HG02623 (cell line): Measurements from ENCODE around the gene OR9G1.
"Not testable (repeated sequence)": the region's sequence is repeated elsewhere in the genome, so short reads cannot be mapped to it uniquely, and the experiment has no call there.

Experiments used
- ATAC-seq: cut with Tn5 transposase; IDR thresholded peaks from one replicate; pipeline ENCODE4 v1.9.1; 2021; ENCODE audit warnings: moderate library complexity; ENCODE audit not compliant: unreplicated experiment

Gene OR9G1, protein sequence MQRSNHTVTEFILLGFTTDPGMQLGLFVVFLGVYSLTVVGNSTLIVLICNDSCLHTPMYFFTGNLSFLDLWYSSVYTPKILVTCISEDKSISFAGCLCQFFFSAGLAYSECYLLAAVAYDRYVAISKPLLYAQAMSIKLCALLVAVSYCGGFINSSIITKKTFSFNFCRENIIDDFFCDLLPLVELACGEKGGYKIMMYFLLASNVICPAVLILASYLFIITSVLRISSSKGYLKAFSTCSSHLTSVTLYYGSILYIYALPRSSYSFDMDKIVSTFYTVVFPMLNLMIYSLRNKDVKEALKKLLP

DNA sequence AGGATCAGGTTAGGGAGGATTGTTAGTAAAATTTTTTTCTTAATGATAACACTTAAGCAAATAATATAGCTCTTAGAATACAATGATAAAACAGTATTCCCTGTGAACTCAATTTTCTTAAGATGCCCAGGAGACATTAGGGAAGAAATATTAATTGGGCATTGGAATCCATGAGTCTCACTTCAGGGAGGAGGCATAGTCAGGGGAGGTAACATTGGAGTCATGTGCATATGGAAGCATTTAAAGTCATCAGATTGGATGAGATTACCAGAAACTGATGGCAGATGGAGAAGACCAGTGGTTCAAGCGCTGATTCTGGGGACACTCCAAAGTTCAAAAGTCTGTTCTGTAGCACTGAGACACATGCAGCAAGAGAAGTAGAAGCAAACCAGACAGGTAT lies at the start of gene OR9G1:
OR9G1 (plus strand) TSS at position 301 of the 400 bp plus-strand sequence. CDS start 1,293 bp downstream, outside the sequence.
- ATAC-seq = no peak

DNA sequence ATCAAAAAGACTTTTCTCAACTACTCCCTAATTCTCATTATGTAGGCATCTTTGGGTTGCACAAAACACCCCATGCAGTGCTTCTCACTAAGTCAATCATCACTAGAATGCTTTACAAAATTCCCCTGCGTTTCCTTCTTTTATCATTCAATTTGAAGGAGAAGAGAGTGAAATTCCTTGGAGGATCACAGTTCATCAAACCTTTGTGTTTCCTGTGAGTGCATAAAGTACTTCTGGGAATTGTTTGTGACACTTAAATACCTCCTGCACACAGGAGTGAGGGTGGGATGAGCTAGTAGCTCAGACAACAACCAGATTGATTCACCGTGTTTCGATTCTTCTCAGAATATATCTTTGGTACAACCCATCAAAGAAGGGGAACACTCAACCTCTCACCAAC lies 39.1 kb upstream of the OR9G1 start:
- no peak for ATAC-seq

DNA sequence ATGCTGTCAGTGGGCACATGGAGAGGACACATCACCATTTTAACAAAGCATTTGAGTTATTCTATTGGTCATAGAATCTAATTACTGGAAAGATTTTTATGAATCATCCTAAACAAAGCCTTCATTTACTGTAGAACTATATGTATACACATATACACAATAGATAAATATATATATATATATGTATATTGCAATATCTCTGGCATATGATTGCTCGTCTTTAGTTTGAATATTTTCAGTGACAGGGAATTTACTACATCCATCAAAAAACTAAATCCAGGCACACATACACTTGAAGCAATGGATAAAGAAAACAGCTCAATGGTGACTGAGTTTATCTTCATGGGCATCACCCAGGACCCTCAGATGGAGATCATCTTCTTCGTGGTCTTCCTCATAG lies 35.5 kb upstream of the OR9G1 start, which contains the start of gene OR5AR1:
OR5AR1 (plus strand) TSS at position 301 of the 400 bp plus-strand sequence; CDS start at position 301, 0 bp downstream.
- no peak for ATAC-seq

DNA sequence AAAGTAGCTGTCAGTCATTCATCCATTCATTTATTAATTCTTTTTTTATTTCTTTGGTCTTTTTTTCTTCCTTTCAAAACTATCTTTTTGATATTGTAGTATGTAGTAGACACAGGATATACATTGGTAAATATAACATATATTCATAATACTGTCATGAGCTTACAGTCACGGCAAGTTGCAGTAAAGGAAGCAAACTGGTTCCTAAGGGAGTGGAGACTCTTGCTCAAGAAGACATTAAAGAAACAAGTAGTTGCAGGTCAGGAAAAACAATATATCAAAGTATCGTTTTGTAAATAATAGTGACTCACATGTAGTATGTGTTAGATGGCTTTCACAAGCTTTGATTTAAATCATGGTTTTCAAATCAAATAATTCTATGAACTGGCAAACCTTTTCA lies 27.9 kb upstream of the OR9G1 start:
- ATAC-seq = no peak

DNA sequence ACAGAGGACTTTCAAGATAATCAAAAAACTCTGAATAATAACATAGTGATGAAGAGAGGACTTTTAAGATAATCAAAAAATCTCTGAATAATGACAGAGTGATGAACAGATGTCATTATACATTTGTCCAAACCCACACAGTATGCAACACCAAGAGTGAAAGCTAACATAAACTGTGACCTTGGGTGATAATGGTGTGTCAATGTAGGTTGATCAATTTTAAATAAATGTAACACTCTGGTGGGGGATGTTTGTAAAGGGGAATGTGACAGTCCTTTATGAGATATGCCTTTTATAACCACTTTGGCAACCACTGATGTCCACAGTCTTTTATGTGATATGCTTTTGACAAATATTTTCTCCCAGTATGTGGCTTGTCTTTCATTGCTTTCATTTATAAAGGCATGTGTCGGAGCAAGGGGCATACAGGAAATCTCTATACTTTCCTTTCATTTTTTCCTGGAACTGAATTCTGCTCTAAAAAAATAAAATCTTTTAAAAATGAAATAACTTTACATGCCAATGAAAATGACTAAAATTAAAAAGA lies 10.3 kb upstream of the OR9G1 start:
- no peak for ATAC-seq

DNA sequence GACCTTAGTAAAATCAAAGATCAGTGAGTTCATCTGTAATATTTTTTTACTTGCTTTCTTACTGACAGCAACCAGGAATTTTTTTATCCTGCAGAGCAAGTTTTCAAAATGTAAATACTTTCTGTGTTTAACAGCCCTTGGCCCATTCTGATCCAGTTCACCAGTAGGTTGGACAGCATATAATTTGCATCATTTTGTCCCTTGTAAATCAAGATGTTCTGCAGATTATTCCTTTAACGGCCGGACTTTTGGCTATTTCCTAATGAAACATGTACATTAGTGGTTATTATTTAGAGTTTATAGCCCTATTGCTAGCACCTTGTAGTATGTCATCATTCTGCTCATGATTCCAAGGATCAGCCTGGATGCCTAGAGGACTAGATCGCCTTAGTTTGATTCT lies 7.7 kb upstream of the OR9G1 start:
- not testable (repeated sequence) for ATAC-seq

DNA sequence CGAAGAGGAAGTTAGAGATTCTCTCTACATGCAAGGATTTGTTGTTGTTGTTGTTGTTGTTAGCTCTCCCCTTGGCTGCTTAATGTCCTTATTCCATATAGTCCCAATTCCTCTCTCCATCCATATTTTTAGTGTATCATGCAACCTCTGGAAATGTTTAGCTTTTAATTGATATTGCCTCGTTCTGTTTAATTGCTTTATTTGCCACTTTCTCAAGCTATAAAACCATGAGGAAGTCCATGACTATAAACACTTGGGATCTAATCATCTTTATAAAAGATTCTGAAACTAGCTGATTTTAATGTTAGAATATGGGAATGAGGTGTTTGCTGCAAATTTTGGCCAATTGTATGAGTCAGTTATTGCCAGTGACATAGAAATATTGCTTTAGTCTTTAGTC lies 5.5 kb upstream of the OR9G1 start:
- ATAC-seq = no peak

DNA sequence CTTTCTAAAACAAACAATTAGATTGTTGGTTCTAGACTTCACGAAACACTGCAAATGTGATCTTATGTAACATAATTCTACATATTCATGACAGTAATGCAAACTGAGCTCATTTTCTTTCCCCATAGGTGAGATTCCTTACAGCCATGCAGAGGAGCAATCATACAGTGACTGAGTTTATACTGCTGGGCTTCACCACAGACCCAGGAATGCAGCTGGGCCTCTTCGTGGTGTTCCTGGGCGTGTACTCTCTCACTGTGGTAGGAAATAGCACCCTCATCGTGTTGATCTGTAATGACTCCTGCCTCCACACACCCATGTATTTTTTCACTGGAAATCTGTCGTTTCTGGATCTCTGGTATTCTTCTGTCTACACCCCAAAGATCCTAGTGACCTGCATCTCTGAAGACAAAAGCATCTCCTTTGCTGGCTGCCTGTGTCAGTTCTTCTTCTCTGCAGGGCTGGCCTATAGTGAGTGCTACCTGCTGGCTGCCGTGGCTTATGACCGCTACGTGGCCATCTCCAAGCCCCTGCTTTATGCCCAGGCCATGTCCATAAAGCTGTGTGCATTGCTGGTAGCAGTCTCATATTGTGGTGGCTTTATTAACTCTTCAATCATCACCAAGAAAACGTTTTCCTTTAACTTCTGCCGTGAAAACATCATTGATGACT lies 1.5 kb downstream of the OR9G1 start:
- ATAC-seq = no peak

DNA sequence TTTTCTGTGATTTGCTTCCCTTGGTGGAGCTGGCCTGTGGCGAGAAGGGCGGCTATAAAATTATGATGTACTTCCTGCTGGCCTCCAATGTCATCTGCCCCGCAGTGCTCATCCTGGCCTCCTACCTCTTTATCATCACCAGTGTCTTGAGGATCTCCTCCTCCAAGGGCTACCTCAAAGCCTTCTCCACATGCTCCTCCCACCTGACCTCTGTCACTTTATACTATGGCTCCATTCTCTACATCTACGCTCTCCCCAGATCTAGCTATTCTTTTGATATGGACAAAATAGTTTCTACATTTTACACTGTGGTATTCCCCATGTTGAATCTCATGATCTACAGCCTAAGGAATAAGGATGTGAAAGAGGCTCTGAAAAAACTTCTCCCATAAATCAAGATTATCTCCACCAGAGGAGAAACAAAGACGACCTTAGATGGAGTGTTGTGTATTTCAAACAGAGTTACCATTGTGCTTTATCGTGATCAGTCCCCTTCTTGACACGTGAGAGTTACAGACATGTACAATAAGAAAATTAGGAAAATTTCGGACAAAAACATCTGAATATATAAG lies 2.1 kb downstream of the OR9G1 start:
- ATAC-seq = no peak

DNA sequence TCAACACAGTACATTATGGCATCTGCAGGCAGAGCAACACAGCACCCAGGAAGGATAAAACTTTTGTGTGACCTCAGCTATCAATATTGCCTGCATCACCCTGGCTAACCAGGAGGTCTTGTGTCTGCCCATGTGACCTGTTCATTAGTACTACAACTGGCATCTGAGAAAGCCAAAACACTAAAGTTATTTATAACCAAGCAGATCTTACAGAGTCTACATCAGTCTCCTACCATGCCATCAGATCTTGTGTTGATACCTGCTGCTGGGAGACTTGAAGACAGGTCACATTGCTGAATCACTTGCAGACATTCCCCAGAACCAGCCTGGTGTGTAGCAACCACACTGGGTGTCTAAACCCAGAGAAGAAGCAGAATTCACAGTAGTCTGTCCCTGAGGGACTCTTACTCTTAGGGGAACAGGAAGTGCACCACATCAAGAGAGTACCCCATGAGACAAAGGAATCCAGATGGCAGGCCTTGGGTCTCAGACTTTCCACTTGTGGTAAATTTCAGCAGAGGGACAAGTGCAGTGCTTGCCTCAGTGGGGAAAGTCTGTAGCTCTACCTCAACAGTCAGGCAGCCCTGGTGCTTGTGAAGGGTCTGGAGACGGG lies 7.0 kb downstream of the OR9G1 start:
- no peak for ATAC-seq

DNA sequence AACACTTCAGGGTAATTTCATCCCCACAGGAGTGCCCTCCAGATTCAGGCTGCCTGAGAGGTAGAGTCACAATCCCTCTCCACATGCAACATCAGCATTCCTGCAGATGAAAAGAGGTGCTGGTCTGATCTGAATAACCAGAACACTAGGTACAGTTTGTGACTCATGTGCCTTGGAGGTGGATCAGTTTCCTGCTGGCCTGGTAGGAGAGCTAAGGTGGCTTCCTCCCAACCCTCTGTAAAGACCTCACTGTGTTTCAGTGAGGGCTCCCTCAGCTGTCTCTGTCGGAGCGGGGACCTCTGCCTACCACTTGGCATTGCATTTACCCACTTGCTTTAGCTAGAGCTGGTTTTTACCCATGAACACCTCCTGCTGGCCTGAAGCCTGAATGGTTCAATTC lies 7.6 kb downstream of the OR9G1 start:
- no peak for ATAC-seq

DNA sequence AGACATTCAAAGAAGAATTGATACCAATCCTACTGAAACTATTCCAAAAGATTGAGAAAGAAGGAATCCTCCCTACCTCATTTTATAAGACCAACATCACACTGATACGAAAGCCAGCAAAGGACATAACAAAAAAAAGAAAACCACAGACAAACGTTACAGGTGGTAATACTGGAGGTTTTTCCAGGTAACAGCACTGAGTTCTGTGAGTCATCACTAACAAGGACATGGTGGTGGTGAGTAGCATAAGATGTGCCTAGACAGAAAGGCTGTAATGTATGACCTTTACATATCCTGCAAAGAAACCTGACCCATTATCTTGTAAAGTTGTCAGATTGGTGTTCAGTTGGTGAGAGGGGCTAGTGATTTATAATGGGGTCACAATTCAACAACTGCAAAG lies 15.3 kb downstream of the OR9G1 start:
- no peak for ATAC-seq

DNA sequence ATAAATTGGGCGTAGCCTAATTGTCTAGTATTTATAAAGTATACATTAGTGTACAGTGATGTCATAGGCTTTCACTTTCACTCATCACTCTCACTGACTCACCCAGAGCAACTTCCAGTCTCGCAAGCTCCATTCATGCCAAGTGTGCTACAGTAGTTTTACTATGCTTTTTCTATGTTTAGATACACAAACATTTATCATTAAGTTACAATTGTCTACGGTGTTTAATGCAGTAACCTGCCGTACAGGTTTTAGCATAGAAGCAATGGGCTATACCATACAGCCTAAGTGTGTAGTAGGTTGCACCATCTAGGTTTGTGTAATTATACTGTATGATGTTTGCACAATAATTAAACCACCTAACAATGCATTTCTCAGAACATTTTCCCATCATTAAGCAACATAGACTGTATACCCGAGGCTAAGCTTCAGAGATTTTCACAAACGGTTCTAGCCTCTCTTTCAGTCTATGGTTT lies 17.5 kb downstream of the OR9G1 start:
- ATAC-seq = no peak

DNA sequence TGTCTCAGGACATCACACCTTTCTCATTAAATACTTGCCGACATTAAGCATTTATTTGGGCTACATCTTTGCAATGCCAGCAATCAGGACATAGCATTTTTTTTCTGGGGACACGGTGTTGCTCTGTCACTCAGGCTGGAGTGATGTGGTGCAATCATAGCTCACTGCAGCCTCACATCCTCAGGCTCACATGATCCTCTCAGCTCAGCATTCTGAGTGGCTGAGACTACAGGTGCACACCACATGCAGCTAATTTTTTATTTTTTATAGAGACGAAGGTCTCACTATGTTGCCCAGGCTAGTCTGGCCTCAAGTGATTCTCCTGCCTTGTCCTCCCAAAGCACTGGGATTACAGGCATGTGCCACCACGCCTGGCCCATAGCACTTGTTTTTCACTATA lies 21.6 kb downstream of the OR9G1 start:
- no peak for ATAC-seq

DNA sequence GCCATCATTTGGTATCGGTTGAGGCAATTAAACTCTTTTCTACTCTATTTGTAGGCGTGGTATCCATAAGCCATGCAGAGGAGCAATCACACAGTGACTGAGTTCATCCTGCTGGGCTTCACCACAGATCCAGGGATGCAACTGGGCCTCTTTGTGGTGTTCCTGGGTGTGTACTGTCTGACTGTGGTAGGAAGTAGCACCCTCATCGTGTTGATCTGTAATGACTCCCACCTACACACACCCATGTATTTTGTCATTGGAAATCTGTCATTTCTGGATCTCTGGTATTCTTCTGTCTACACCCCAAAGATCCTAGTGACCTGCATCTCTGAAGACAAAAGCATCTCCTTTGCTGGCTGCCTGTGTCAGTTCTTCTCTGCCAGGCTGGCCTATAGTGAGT lies 41.2 kb downstream of the OR9G1 start:
- no peak for ATAC-seq

DNA sequence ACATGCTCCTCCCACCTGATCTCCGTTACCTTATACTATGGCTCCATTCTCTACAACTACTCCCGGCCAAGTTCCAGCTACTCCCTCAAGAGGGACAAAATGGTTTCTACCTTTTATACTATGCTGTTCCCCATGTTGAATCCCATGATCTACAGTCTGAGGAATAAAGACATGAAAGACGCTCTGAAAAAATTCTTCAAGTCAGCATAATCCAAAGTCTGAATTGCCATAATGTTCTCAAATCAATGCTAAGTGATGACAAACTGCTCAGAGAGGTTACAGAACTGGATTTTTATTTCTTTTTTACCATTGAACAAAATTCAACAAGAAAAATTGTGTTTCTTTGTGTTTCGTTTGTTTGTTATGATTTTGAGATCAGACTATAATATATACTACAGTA lies 42.0 kb downstream of the OR9G1 start:
- ATAC-seq = no peak

DNA sequence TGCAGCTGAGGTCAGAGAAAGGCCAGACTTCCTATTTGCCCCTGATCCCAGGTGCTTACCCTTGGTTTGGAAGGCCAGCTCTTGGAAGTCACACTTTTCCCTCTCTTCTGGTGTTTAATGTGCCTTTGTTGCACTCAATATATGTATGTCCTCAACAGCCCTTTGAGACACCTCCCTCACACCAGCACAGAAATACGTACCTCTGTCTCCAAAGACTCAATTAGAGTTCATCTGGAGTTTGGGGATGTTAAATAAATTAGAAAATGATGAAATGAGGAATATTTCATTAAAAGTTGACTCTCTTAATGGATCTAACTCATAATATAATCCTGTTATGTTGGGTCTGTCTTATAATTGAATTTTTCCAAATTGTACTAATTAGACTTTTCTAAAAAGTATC lies 49.7 kb downstream of the OR9G1 start, which contains the start of gene OR9G4:
OR9G4 (minus strand) TSS at position 101 of the 400 bp plus-strand sequence. CDS start 4,931 bp downstream, outside the sequence.
- ATAC-seq = no peak

DNA sequence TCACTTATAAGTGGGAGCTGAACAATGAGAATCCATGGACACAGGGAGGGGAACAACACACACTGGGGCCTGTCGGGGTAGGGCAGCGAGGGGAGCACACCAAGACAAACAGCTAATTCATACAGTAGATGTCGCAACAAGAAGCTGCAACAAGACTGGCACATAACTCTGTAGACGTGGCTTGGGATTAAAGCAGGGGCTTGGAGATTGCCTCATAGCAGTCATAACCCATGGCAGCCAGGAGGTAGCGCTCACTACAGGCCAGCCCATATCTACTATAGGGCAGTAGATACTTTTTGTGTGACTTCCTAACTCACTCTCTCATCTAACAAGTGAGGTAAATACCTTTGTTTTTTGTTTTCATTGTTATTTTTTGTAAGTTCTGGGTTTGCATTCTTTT lies 51.3 kb downstream of the OR9G1 start:
- no peak for ATAC-seq

DNA sequence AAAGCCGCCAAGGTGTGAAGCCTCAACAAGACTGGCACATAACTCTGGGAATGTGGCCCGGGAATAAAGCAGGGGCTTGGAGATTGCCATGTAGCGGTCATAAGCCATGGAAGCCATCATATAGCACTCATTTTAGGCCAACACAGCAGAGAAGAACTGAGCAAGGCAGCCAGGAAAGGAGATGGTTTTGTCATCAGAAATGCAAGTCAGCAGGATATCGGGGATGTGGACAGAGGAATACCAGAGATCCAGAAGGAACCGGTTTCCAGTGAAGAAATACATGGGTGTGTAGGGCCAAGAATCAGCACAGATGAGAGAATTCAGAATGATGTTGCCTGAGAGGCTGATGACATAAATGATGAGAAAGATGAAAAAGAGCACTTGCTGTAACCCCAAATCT lies 52.6 kb downstream of the OR9G1 start:
- no peak for ATAC-seq
